HG02885 (cell line): ENCODE measurements around the gene BNIPL.

Experiments
- ATAC-seq: cut with Tn5 transposase; IDR thresholded peaks from one replicate; pipeline ENCODE4 v1.9.1; 2021; ENCODE audit warnings: mild to moderate bottlenecking; ENCODE audit not compliant: unreplicated experiment, poor library complexity

The BNIPL gene

GRCh38 chr1:151036356-151036755 is at the start of gene BNIPL:
TSS of gene BNIPL (plus strand) at chr1:151036586. CDS start at chr1:151036726, 140 bp downstream.
- no peak for ATAC-seq

DNA sequence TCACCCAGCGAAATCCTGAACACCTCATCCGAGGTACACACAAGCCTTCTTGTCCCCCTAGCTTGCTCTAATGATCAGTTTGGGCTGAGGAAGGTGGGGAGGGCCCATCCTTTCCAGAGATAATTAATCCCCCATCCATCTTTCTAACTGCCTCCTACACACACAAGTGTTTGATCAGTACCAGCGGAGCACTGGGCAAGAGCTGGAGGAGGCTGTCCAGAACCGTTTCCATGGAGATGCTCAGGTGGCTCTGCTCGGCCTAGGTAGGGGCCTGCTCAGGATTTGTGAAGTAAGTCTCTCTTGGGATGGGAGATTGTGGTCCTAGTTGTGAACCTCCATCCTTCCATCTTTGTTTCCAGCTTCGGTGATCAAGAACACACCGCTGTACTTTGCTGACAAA is 48.5 kb upstream of the BNIPL start:
- ATAC-seq = no peak

DNA sequence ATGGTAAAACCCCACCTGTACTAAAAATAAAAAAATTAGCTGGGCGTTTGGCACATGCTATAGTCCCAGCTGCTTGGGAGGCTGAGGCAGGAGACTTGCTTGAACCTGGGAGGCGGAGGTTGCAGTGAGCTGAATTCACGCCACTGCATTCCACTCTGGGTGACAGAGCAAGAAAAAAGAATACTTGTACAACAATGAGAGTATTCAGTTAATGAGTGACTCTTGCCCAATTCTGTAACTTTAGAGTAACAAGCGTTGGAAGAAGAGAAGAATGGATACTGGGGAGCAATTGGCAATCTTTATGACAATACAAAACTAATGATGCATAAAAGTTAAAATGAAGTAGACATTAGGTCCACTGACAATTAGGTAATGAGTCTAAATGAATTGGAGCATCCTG is 43.8 kb upstream of the BNIPL start:
- ATAC-seq = no peak

GRCh38 chr1:150994248-150994647 is 42.1 kb upstream of the BNIPL start:
- ATAC-seq = no peak

DNA sequence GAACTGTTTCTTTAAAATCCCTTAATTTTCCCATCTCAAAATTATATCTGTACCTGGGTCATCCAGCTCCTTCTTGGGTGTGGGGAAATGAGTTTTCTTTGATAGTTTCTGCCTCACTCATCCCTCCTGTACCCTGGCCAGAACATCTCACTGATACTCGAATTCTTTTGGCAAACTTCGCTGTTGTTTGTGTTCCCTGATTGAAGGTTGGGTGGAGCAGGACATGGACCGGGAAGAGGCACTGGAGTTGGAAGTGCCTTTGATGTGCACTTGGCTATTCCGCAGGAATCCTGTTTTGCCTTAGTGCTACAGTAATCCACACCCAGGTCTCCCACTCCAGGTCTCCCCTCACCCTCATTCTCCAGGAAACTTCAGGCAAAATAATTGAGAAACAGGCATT is 40.9 kb upstream of the BNIPL start:
- ATAC-seq = no peak

- ATAC-seq = no peak
These were observed 40.5 kb upstream of the BNIPL start for GRCh38 chr1:150995896-150996295.

GRCh38 chr1:150997126-150997872 is 39.1 kb upstream of the BNIPL start:
- ATAC-seq = no peak

DNA sequence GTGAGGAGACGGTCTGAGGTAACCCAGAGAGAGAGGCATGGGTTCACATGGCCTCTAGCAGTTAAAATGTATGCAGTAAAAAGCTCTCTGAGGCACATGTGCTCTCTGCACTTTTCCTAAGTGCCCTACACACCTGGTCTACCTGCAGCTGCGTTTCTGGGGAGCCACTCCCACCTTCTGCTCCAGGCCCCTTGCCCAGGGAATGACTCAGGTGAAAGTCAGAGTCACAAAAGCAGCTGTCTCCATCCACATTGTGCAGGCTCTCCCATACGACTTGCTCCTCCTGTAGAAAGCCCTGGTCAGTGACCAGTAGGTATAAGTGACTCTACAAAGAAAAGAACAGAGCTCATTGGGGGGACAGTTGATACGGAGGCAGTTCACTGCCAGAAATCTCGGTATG is 38.4 kb upstream of the BNIPL start:
- ATAC-seq = no peak

GRCh38 chr1:150999051-150999674 is 37.2 kb upstream of the BNIPL start:
- ATAC-seq = no peak

- ATAC-seq = no peak
These were observed 36.5 kb upstream of the BNIPL start for GRCh38 chr1:150999926-151000325.

GRCh38 chr1:151000408-151000807 is 36.0 kb upstream of the BNIPL start:
- no peak for ATAC-seq

- no peak for ATAC-seq
These were observed 34.8 kb upstream of the BNIPL start for GRCh38 chr1:151001602-151002001.

GRCh38 chr1:151002051-151002450 is 34.3 kb upstream of the BNIPL start:
- no peak for ATAC-seq

DNA sequence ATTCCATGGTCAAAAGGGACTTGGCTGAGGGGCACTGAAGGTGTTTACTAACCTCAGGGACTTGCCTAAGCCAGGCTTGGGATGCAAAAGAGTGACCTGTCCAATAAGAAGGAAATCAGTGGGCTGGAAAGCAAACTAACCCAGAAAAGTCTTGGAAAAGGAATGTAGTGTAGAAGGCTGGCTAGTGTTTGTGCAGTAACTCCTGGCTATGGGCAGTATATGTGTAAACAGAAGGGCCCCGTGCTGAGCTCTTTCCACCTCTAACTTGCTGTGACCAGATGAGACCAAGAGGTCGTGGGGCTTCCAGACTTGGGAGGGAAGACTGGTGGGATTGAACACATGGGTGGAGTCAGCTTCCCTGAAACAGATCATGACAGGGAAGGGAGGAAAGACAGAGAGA is 33.8 kb upstream of the BNIPL start:
- no peak for ATAC-seq

GRCh38 chr1:151003180-151003579 is 33.2 kb upstream of the BNIPL start:
- ATAC-seq = no peak

DNA sequence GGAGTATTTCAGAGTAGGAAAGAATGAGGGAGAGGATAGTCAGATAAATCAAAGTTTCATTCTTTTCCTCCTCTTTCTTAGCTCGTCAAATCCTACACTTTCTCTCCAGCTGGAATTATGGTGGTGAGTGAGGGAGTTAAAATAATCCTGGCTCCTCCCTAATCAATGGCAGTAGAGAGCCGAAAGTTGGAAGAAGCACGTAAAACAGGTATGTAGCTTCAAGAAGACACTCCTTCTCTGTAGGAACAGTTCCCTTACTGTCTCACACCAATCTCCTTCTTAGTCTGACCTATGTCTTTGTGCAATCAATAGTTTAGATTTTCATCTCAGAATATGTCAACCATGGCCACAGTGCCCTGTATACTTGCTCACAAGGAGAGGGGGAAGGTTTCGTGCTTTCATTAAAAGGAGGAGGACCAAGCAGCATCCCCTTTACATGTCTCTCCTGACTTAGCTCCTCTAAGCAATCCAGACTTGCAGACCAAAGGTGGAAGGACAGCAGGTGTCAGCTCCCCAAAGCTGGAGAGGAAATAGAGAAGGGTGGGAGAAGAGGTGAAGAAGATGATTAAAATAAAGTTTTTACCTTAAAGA is 30.6 kb upstream of the BNIPL start:
- ATAC-seq = no peak

DNA sequence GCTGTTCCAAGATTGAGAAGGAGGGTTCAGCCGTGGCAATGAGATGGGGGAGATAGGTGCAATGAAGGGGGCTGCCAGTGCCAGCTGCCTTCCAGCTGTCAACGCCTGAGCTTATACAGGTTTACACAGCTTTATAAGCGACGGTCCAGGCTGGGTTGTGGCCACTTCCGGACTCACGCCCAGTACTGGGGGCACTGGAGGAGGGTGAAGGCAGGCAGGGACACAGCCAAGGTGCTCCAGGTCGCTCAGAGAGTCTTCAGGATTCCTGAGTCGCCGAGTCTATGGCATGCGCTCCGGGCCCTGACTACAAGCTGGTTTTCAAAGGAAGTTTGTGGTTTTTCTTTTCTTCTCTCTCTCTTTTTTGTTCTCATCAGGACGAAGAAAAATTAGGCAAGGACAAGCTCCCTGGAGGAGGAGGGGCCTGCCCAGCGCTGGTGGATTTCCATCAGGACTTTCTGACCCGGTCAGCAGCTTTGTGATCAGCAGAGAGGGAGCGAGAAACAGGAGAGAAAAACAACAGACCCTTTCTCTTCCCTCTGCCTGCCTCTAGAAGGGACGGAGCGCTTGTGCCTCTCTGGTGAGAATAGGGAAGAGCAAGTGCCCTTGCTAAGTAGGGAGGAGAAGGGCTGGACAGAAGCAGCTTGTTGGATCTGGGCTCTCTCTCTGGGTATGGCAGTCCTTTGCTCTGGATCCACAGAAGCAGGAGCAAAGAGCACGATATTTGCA is 29.9 kb upstream of the BNIPL start, which contains the start of gene MINDY1:
TSS of gene MINDY1 (minus strand) at position 576 of the 726 bp plus-strand sequence. CDS start 4,285 bp downstream, outside the sequence.
- no peak for ATAC-seq

DNA sequence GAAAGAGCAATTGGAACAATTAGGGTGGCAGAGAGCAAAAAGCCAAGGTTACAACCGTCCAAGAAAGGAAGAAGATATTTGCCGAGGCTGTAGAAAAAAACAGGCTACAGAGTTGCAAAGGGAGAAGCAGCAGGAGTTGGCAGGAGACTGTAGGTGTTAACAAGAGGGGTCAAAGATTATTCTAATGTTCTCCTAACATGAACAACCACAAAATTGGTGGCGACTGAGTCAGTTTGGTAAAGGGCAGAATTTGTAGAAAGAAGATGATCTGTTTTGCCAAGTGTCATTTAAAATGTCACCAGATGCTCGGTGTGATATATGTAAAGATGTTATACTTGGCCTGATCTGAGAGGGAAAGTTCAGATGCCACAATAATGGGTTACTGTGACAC is 28.5 kb upstream of the BNIPL start:
- ATAC-seq = no peak

- ATAC-seq = peak; percentile 88
These were observed 27.9 kb upstream of the BNIPL start, which contains the start of gene PRUNE1 for GRCh38 chr1:151008244-151009205. TSS of gene PRUNE1 (plus strand) at chr1:151008449. CDS start at chr1:151008633, 184 bp downstream.

GRCh38 chr1:151009206-151009587 is 27.2 kb upstream of the BNIPL start:
- ATAC-seq = no peak
